PC-3 (cell line): Measurements from ENCODE around the gene PTPRD. TPM values are rescaled to one million over a fixed set of nuclear protein-coding genes. Genes with fewer than 3 reads are reported as not detected.

Experiments
- ATAC-seq: fragments of 200-7000 bp; cut with Tn5 transposase; 2 replicates; pipeline ENCODE4 v1.9.1; 2020; ENCODE audit warnings: mild to moderate bottlenecking, moderate library complexity
- BruUV-seq: library from RNA; stranded (reverse); fragments of 400-500 nt; replicated peaks from 2 replicates; lab custom pipeline; 2021; lab: Mats Ljungman, UMichigan
- CTCF ChIA-PET: fragments of 300-600 bp; sonication (Branson Sonifier 250); formaldehyde crosslinking; loops from one replicate; lab custom pipeline; 2022; ENCODE audit warnings: antibody characterized with exemption; lab: Charles Lee
- POLR2A ChIA-PET: fragments of 300-600 bp; sonication (Branson Sonifier 250); formaldehyde crosslinking; loops from one replicate; lab custom pipeline; 2022; ENCODE audit warnings: antibody characterized with exemption; ENCODE audit not compliant: unreplicated experiment; lab: Charles Lee
- DNase-seq: peaks from one replicate; pipeline ENCODE4 v3.0.0-alpha.2; 2015
- H2AFZ ChIP-seq: fragments of 300-600 bp; sonication (generic); 2 replicates; pipeline ENCODE4 v1.6.0; 2016; ENCODE audit warnings: antibody characterized with exemption, low read length
- H3F3A ChIP-seq: fragments of 300-600 bp; sonication (generic); one replicate; pipeline ENCODE4 v1.6.0; 2017; ENCODE audit warnings: antibody characterized with exemption, low read length, control low read depth, mild to moderate bottlenecking; ENCODE audit not compliant: unreplicated experiment
- H3K27ac ChIP-seq: fragments of 300-600 bp; sonication (generic); 2 replicates; pipeline ENCODE4 v1.5.1; 2016; ENCODE audit warnings: mild to moderate bottlenecking, low read length
- H3K27me3 ChIP-seq: fragments of 300-600 bp; sonication (generic); 2 replicates; pipeline ENCODE4 v1.6.1; 2016; ENCODE audit warnings: low read length, mixed read lengths
- H3K36me3 ChIP-seq: fragments of 300-600 bp; sonication (generic); 2 replicates; pipeline ENCODE4 v1.6.1; 2016; ENCODE audit warnings: low read depth, mixed run types, low read length, mixed read lengths
- H3K4me1 ChIP-seq: fragments of 300-600 bp; sonication (generic); 2 replicates; pipeline ENCODE4 v1.5.1; 2016; ENCODE audit warnings: low read length; ENCODE audit not compliant: insufficient read depth
- H3K4me2 ChIP-seq: fragments of 300-600 bp; sonication (generic); 2 replicates; pipeline ENCODE4 v1.6.0; 2016; ENCODE audit warnings: low read length
- H3K4me3 ChIP-seq: fragments of 300-600 bp; sonication (generic); 2 replicates; pipeline ENCODE4 v1.5.1; 2016; ENCODE audit warnings: mild to moderate bottlenecking, low read length, mixed read lengths
- H3K79me2 ChIP-seq: fragments of 300-600 bp; sonication (generic); 2 replicates; pipeline ENCODE4 v1.6.1; 2017; ENCODE audit warnings: low read length, mixed read lengths
- H3K9ac ChIP-seq: fragments of 300-600 bp; sonication (generic); 2 replicates; pipeline ENCODE4 v1.6.0; 2016; ENCODE audit warnings: mild to moderate bottlenecking, low read length
- H3K9me2 ChIP-seq: fragments of 300-600 bp; sonication (generic); replicated peaks from 2 replicates; pipeline ENCODE4 v1.6.1; 2016; ENCODE audit warnings: mixed run types, low read length, mixed read lengths
- H3K9me3 ChIP-seq: fragments of 300-600 bp; sonication (generic); 2 replicates; pipeline ENCODE4 v1.6.1; 2016; ENCODE audit warnings: low read length, mixed read lengths
- H4K20me1 ChIP-seq: fragments of 300-600 bp; sonication (generic); 2 replicates; pipeline ENCODE4 v1.6.1; 2016; ENCODE audit warnings: low read length, mixed read lengths
- CTCF ChIP-seq: fragments of 300-600 bp; sonication (generic); conservative IDR thresholded peaks from 2 replicates; pipeline ENCODE4 v1.5.1; 2017; ENCODE audit warnings: antibody characterized with exemption, low read depth, mild to moderate bottlenecking, low read length
- EZH2 ChIP-seq: fragments of 300-600 bp; sonication (generic); IDR thresholded peaks from one replicate; pipeline ENCODE4 v1.6.1; 2017; ENCODE audit warnings: antibody characterized with exemption, mild to moderate bottlenecking, low read length; ENCODE audit not compliant: unreplicated experiment
- EZH2phosphoT487 ChIP-seq: fragments of 300-600 bp; sonication (generic); IDR thresholded peaks from 2 replicates; pipeline ENCODE4 v1.6.1; 2018; ENCODE audit warnings: mild to moderate bottlenecking, antibody characterized with exemption, low read length, borderline replicate concordance
- intact Hi-C: fragments of 100-400 bp; cut with micrococcal nuclease; formaldehyde crosslinking; loops from 2 replicates; pipeline ENCODE4 v1.9.0; 2023
- total RNA-seq: library from RNA; depleted of rRNA; stranded (reverse); fragments of >200 nt; gene quantifications from 2 replicates; pipeline ENCODE4 v1.2.3, GENCODE V29; 2014

PTPRD gene
- total RNA-seq, 1 experiment from 2014 or later: not detected

DNA sequence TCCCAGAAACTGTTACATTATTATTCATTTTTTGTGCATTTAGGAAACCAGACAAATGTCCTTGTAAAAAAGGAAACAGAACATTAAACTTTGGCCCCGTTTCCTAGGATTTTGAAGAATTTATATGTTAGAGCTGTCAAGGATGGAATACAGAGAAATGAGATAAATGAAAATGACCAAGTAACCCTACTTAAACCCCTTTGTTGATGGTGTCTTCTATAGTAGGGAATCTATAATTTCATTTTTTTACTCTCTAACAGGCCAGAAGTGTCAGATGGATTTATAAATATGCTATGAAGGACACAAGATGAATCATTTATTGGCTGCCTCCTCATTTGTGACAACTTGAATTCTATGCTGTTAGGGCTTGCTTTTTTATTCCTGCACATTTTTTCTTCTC is 1047.1 kb downstream of the PTPRD start:
- ATAC-seq (no peak), DNase-seq (no peak)
- H3K36me3 ChIP-seq: no peaks in the 10 kb centered on the region
- TF ChIP-seq CTCF: no peak
- TF ChIP-seq EZH2: no peak
- TF ChIP-seq EZH2phosphoT487: no peak
- H3K9me3 ChIP-seq: no peaks in the 10 kb centered on the region
- H3F3A ChIP-seq: no peaks in the 10 kb centered on the region
- no peaks in the 10 kb centered on the region for H3K9me2 ChIP-seq
- H4K20me1 ChIP-seq: no peaks in the 10 kb centered on the region
- no peaks in the 10 kb centered on the region for H3K27me3 ChIP-seq
- H3K9ac ChIP-seq: no peak overlapping the region
- H3K79me2 ChIP-seq: no peaks in the 10 kb centered on the region
- H3K27ac ChIP-seq: no peak overlapping the region
- BruUV-seq: no TSS peak
- no peak overlapping the region for H2AFZ ChIP-seq
- no peak overlapping the region for H3K4me3 ChIP-seq
- ChIA-PET POLR2A (no interaction called here), CTCF (no interaction called here)
- H3K4me1 ChIP-seq: no peaks in the 10 kb centered on the region
- H3K4me2 ChIP-seq: no peak overlapping the region
- intact Hi-C loops: no loop called here

DNA sequence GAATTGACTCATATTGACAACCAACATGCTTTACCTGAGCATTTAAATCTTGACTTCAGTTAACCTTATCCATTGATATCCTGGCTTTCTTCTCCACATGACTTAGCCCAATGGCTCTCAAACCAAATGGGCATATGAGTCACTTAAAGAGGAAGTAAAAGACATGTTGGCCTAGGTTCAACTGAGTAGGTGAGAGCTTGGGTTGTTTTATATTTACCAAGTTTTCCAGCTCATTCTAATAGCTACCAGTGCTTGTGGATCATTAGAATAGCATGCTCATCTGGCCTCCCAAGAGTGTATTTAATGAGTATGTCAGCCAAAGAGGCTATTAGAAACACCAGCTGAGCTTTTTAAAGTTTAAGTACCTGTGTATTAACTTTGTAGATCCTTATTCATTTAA is 1049.0 kb downstream of the PTPRD start:
- CTCF ChIA-PET: no interaction called here
- no peak overlapping the region for H2AFZ ChIP-seq

More for the DNA sequence above, 1049.0 kb downstream of the PTPRD start:
- no peak overlapping the region for H3K4me2 ChIP-seq
- H4K20me1 ChIP-seq: no peaks in the 10 kb centered on the region
- ATAC-seq: no peak
- no peaks in the 10 kb centered on the region for H3K9me3 ChIP-seq
- H3K79me2 ChIP-seq: no peaks in the 10 kb centered on the region
- no peak overlapping the region for H3K27ac ChIP-seq
- H3K9me2 ChIP-seq: no peaks in the 10 kb centered on the region
- no peak for DNase-seq
- TF ChIP-seq CTCF (no peak), EZH2phosphoT487 (no peak), EZH2 (no peak)
- H3K36me3 ChIP-seq: no peaks in the 10 kb centered on the region
- POLR2A ChIA-PET: no interaction called here
- H3K4me1 ChIP-seq: no peaks in the 10 kb centered on the region
- no peaks in the 10 kb centered on the region for H3F3A ChIP-seq
- intact Hi-C loops: no loop called here
- H3K4me3 ChIP-seq: no peak overlapping the region
- no TSS peak for BruUV-seq
- no peaks in the 10 kb centered on the region for H3K27me3 ChIP-seq
- no peak overlapping the region for H3K9ac ChIP-seq
